Hematopoietic multipotent progenitor cell treated with erythropoietin and hydrocortisone succinate and interleukin-3 and kit ligand, for 4 days (in vitro differentiated cells): ENCODE data around the gene BCL2.
"Not testable (repeated sequence)": the region's sequence is repeated elsewhere in the genome, so short reads cannot be mapped to it uniquely, and the experiment has no call there.

Experiments
- DNase-seq: peaks from one replicate; pipeline ENCODE4 v3.0.0-alpha.2; 2015

The BCL2 gene

DNA sequence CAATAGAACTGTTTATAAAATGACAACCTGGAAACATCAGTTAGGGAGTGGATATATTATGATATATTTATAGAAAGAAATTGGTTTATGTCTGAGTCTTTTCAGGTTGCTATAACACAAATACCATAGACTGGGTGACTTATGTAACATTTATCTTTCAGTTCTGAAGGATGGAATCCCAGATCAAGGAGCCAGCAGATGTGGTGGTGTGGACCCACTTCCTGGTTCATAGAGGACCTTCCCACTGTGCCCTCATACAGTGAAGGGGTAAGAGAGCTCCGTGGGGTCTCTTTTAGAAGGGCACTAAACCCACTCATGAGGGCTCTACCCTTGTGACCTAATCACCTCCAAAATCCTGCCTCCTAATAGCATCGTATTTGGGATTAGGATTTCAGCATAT is 86.7 kb downstream of the BCL2 start:
- no peak for DNase-seq

- peak; percentile 74 for DNase-seq
Observed at GRCh38 chr18:63229971-63230370, 89.6 kb downstream of the BCL2 start.

DNA sequence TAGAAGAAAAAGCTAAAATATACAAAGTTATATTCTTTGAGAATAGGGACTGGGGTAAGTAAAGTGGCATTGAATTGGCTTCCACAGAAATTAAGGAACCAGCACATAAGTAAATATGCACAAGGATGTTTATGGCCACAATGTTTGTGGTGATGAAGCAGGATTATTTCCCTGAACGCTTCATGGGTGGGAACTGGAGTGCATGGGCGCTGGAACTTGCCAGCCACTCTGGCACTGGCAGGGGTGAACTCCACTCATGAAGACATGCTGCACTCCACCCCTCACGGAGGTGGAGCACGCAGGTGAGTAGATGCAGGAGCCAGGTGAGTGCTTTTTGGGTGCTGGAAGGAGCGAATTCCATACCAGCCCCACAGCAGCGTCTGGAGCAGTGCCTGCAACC is 94.1 kb downstream of the BCL2 start:
- no peak for DNase-seq

DNA sequence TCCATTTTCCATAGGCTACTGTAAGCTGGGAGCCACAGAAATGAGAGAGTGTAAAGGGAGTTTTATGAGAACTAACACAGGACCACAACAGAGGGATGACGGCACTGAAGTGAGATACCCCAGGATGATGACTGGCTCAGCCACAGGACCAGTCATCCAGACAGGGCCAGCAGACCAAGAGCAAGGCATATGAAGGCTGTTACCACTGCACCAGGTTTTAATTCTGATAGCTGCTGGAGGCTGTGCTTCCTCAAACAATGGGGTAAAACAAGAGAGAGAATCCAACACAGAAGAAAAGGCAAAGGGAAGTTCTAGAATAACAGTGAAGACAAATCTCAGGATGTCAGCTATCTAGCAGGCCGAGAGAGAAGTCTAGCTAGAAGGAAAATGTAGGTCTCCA is 94.9 kb downstream of the BCL2 start:
- DNase-seq = no peak

GRCh38 chr18:63223837-63224236 is 95.7 kb downstream of the BCL2 start:
- no peak for DNase-seq

DNA sequence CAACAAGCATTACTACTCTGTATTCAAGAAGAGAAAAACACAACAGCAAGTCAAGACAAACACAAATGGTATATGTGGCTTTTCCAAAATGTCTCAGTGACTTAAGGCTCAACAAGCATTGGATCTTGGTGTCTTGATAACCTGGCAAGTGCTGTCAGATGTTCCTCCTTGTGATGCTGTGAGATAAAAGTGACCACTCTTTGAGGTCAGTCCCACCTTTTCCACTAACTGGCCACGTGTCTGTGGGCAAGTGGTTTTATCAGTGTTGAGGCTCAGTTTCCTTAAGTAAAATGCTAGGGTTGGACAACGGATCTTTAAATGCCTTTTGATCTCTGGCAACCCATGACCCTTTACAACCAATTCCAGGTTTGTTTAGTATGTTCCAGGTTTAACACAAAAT is 98.7 kb downstream of the BCL2 start:
- peak; percentile 40 for DNase-seq

- DNase-seq = no peak
Observed at GRCh38 chr18:63218472-63218871, 101.1 kb downstream of the BCL2 start.

DNA sequence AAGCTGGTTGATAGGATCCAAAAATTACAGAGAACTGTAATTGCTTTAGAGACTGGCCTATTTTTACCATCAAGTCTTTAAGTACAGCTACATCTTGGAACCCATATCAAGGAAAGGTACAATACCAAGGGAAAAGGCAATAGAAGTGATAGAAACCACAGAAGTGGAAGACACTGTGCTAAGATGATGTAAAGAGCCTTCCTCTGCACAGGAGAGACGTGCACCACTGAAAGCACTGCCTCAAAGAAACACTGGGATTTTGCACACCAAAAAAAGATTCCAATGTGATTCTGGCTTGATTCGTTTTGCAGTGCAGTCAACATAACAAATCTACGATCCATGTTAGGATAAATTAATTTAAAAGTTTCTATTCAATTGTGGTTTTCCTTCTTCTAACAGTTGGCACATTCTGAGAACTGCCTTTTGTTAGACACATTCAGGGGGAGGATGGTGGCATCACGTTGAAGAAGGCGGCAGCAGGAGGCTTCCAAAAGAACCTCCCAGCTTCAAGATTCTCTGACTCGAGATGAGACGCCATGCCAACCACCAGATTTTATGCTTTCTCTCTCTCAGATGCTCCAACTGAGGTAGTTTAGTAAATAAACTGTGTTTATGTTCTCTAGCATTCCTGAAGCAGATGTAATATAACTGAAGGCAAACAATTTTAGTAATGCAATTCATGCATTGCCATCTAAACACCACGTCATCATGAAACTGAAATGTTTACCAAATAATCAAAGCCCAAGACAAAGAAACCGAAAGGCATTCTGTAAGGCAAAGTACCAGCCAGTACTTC is 102.9 kb downstream of the BCL2 start:
- peak; percentile 47 for DNase-seq

GRCh38 chr18:63213936-63214671 is 105.5 kb downstream of the BCL2 start:
- no peak for DNase-seq

- DNase-seq = peak; percentile 83
Observed at GRCh38 chr18:63213331-63213900, 106.2 kb downstream of the BCL2 start.

DNA sequence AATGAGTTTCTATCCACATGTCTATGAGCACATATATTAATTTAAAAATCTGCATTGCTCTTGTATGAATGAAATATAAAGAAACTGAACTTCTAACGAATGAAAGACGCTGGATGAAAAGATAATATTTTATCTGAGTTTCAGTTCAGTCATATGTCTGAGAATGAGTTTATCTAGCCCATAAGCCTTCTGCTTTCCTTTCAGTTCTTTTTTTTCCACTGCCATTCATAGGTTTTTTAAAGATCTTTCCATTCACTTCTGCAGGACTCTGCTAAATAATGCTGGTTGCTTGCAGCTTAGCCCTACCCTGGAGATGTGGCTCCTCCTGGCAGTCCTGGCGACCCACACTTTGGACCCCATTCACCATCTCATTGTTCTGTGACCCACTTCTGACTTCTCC is 109.0 kb downstream of the BCL2 start:
- peak; percentile 80 for DNase-seq

DNA sequence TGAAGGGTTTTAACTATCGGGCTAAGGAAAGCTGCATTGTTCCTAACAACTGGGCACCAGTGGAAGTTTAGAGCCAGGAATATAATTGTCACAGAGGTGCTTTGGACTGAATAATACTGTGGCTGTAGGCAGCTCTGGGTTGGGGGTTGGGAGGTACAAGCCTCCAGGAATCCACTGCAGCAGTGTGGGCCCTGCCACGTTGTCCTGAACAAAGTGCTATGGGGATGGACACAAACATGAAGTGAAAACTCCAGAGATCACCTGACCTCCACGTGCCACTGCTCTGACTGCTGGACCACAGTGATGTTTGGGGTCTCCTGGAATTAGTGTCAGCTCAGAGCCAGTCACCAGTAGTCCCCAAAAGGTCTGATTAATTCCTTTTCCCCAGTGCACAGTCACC is 110.9 kb downstream of the BCL2 start:
- no peak for DNase-seq

DNA sequence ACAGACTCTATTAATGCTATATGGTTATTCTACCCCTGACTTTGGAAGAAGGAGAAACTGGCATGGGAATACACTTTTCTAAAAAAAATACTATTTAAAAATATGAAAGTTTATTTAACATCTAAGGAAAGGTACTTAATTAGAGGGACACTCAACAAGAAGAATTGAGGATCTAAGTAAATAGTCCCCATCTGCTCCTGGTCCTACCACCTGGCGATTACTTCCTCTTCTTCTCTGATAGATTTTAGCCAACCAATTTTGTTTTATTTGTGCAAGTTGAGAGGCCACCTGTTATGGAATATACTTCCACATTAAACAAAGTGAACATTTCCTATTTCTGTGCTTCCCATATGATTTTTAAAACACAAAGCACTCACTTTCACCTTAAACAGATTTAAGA is 111.7 kb downstream of the BCL2 start:
- DNase-seq = no peak

GRCh38 chr18:63207143-63207790 is 112.3 kb downstream of the BCL2 start:
- no peak for DNase-seq

- no peak for DNase-seq
Observed at GRCh38 chr18:63206433-63207142, 113.0 kb downstream of the BCL2 start.

- DNase-seq = peak; percentile 56
Observed at GRCh38 chr18:63205791-63206252, 113.7 kb downstream of the BCL2 start.

GRCh38 chr18:63203497-63203896 is 116.1 kb downstream of the BCL2 start:
- no peak for DNase-seq

GRCh38 chr18:63202828-63203227 is 116.7 kb downstream of the BCL2 start:
- no peak for DNase-seq

GRCh38 chr18:63201456-63201855 is 118.1 kb downstream of the BCL2 start:
- DNase-seq = not testable (repeated sequence)

DNA sequence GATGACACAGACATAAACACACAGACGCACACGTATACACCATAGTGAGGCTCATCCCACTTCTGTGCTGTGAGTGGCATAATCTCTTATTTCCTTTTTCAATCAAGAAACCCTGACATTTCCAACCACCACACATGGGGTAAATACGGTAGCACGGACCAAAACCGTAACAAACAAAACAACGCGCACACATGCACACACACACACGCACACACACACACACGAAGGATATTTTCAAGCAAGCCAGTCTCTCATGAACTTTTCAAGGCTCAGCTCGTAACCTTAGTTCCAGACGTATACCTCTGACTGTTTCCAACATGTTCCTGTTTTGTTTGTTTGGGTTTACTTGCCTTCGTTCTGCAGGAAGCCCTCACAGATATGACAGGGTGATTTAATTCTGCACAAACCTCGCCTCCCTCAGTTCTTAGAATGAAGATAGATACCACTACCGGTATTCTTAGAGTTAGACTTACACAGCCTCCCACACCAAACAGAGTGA is 119.8 kb downstream of the BCL2 start:
- DNase-seq = peak; percentile 86

DNA sequence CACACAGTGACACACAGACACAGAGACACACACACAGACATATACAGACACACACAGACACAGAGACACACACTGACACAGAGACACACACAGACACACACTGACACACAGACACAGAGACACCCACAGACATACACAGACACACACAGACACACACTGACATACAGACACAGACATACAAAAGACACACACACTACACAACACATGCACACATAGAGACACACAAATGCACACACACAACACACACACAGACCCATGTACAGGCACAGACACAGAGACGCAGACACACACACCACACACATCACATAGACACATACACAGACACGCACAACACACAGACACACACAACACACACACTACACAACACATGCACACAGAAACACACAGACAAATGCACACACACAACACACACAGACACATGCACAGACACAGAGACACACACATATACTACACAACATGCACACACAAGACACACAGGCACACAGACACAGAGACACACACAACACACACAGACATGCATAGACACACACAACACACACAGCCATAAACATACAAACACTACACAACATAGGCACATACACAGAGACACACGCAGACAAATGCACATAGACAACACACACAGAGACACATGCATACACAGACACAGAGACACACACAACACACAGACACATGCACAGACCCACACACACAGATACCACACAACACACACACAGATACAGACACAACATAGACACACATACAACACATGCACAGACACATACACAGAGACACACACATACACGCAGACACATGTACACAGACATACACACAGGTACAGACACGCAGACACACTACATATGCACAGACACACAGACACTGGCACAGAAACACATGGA is 120.5 kb downstream of the BCL2 start:
- DNase-seq = no peak
